CD4-positive, alpha-beta T cell treated with Interleukin-15 for 4 hours (primary cell): Measurements from ENCODE around the gene LRP6.

ENCODE experiments used
- DNase-seq: peaks from one replicate; pipeline ENCODE4 v3.0.0-alpha.2; 2020; ENCODE audit warnings: low spot score

The LRP6 gene

DNA sequence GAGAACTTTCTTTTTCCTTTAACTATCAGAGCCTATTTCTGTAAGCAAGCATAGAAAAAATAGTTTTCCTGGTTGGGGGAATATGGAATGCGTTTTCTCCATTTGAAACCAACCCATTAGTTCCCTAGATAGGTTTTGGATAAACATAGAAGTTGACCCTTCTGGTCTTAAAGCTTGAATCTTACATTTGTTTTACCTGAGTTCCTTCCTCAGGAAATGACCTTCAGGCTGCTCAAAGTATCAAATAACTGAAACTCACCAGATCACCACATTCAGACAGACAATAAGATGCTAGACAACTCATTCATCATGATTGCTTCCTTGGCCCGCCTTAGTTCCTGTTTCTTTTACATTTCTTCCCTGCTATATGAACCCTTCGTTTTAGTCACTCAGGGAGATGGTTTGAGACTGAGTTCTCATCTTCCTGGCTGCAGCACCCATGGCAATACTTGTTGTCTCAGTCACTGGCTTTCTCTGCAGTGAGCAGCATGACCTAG is 52.2 kb downstream of the LRP6 start:
- no peak for DNase-seq

DNA sequence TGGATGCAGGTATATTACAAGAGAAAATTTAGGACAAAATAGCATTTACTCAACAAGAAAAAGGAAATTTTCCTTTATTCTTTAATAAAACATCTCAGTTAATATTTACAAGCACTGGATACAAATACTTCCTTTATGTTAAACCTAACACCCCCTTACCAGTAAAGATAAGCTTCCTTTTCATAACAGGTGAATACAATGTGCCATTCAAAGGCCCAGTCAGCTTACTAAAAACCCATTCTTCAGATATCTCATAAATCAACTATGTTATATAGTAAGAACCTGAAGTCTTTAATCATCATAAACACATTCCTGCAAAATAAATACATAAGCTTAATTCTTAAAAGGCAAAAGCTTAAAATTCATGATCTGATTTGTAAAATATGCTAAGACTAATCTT is 52.6 kb downstream of the LRP6 start:
- DNase-seq = no peak

DNA sequence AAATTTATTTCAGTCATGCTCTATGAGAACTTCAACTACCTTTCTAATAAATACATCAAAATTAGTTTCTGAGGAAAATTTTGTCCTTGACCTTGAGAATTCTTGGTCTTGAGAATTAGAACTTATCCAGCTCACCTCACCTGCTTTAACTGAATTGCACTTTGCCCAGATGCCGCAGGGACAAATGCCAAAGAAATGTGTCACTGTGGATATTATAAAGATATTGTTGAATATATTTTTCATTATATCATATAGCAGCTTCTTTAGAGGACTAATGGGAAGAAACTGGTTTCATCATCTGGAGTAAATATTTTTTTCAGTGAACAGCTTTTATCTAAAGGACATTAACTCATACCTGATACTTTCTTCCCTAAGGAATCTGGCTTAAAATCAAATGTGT is 54.1 kb downstream of the LRP6 start:
- no peak for DNase-seq

DNA sequence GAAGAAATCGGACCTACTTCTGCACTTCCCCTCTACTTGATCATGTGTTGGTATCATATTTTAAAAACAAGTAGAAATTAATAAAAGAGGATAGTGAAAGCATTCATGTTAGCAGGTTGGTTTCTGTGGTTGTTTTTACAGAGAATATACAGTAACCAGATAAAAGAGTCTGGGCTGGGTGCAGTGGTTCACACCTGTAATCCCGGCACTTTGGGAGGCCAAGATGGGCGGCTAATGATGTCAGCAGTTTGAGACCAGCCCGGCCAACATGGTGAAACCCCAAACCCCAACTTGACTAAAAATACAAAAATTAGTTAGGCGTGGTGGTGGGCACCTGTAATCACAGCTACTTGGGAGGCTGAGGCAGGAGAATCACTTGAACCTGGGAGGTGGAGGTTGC is 55.9 kb downstream of the LRP6 start:
- peak; percentile 2 for DNase-seq

DNA sequence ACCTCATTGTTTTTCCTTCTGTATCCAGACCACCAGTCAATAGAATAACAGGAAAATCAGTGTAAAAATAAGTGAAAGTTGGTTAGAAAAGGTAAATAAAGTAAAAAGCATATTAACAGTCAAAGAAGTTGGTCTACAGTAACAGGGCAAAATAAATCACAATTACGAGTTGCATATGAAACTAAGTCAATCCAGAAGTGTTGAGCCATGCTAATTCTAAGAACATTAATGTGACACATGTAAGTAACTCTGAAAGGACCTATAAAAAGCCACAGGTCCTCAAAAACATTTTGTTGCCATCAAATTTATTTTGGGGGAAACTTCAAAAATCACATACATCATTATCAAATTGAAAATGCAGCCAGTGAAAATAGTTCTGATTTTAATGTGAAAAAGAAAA is 56.4 kb downstream of the LRP6 start:
- no peak for DNase-seq

DNA sequence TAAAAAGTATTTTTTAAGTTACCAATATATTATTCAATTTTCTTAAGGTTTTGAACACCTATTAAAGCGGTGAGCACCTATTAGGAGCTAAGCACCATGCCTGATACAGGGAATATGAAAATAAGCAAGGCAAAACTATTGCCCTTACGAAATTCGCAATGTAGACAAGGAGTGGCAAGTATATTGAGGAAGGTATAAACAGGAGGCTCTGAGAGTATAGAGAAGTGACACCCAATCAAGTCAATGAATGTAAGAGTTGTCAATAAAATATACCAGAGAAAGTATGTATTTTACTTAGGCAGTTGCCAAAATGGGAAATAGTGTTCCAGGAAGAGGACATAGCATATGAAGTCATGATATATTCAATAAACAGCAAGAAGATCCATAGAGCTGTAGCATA is 57.2 kb downstream of the LRP6 start:
- no peak for DNase-seq

DNA sequence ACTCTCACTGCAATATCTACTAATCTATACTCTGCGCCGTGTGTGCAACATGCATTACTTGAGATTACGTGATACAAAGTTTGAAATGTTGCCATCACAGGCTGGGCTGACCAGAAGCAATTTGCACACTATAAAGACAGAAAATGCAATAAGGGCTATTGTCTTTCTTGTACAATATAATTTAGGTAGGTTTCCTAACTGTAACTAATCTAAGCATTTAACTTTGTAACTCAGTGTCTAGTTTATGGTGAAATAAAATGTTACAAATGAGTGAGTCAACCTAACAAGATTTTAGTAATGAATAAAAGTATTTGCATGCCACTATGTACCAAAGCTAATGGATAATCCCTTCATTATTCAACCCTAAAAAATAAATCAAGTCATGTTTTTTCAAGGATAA is 57.8 kb downstream of the LRP6 start:
- no peak for DNase-seq

DNA sequence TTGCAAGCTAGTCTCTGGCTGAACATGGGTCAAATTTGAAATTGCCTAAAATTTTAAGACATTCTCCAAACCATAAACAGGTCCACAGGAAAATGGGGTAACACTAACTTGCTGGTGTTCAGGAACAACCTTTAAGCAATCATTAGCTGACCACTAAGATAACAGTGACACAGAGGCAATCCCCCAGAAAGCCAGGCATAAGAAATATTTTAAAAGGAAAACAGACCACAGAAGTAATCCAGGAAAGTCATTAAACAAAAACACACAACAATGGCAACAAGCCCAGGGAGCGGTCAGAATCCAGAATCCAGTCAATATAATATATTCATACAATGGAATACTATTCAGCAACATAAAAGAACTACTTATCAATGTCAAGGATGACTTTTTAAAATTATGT is 59.1 kb downstream of the LRP6 start:
- no peak for DNase-seq

DNA sequence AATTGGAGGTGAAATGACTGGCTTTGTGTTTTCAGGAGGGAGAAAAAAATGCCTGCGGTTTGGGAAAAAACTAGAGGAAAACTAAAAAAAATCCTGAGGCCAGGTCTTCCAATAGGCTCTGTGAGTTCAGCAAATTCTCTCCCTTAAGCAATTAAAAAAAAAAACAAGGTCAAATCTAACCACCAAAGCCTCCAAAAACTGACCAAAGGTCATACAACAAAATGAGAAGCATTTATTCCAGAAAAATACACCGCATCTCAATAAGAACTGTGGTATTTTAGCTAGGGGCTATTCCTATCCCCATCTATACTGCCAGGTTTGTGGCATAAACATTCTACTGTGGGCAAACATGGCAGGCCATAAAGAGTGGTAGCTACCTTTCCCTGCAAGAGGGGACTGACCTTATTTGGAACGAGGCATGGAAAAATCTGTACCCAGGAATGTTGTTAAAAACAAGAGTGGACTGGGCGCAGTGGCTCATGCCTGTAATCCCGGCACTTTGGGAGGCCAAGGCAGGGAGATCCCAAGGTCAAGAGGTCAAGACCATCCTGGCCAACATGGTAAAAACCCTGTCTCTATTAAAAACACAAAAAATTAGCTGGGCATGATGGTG is 60.0 kb downstream of the LRP6 start:
- no peak for DNase-seq

DNA sequence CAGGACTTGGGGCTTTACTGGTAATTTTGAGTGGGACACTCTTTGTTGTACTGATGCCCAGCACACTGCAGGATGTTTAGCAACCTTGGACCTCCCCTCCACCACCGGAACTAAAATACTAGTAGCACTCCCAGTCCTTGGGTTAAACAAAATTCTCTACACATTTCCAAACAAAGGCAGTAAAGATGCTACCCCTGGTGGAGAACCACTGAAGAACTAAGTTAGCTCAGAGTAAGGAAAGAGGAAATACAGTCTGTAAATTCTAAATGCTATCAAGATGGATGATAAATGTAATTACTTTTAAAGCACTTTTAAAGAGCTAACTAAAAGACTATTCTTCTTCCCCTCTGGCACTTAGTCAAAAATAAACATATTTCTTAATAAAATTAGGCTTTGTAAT is 64.1 kb downstream of the LRP6 start:
- no peak for DNase-seq

DNA sequence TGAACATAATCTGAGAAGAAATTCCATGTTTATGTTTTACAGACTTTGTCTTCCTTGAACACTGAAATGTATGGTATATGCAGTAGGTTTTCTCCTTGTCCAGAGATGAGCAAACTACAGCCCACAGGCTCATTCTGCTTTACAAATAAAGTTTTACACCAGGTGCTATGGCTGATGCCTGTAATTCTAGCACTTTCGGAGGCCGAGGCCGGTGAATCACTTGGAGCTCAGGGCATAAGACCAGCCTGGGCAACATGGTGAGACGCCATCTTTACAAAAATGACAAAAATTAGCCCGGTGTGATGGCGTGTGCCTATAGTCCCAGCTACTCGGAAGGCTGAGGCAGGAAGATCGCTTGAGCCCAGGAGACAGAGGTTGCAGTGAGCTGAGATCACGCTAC is 64.7 kb downstream of the LRP6 start:
- no peak for DNase-seq

DNA sequence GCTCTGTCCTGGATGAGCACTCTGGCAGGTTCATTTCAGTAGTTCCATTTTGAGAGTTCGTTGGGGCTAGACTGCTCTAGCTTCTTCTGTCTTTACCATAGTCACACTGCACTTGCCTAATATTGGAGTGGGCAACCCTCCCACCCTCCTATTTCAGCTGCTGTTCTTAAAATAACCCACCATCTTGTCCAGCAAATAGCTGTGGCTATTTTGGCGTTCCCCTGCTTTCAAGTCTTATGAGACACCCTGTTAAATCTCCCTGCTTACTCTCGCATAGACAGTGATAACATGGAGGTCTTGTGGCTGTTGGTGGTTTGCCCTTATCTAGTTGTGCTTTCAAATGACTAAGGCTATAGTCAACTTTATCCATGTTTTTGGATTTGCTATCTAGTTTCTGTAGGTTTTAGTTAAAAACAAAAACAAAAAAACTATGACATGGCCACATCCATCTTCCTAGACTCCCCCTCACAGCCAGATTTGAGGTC is 65.5 kb downstream of the LRP6 start:
- no peak for DNase-seq

DNA sequence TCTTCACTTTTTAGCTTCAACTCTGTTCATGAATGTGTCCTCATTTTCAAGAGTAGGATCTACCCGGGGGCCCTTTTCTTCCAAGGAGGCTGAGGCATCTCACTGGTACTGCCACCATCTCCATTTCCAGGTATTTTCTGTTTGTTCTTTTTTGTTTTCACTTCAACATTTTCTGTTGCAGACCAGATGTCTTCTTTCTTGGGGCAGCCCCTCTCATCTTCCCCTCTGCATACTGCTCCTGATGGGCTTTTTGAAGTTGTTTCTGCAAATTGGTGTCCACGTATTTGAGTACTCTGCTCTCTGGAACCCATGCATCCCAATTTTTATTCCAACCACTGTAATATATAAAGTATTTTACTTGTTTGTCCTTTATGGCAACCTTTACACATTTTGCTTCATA is 66.5 kb downstream of the LRP6 start:
- DNase-seq = no peak

DNA sequence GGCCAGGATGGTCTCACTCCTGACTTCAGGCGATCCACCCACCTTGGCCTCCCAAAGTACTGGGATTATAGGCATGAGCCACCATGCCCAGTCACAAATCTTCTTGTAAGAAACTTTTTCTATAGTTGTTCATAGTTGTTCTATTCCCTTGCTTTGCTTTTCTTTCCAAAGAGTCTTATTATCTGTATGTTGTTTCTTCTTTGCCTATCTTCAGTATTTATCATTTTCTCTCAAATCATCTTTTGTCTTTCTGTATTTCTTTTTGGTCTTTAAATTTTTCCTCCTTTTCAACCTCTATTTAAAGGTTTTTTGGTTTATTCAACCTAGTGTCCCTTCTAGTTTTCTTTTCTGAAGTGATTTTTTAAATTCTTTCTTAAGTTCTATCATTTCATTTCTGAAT is 68.7 kb downstream of the LRP6 start:
- no peak for DNase-seq

DNA sequence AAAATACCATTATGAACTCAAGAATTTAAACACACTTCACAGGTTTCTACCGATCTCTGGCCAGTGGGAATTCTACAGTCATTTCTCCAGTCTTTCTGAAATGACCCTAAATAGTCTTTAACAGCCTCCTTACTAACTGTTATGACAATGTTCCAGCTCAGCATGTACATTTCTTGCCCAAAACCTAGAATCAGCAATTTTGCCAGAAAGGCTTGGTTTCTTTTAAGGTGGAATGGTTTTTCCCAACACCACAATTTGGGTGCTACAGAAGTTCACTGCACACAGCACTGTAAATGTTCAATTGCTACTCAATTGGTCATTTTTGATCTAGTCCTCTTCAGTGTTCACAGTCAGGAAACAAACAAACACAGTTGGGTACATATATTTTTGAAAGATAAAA is 69.7 kb downstream of the LRP6 start:
- no peak for DNase-seq

DNA sequence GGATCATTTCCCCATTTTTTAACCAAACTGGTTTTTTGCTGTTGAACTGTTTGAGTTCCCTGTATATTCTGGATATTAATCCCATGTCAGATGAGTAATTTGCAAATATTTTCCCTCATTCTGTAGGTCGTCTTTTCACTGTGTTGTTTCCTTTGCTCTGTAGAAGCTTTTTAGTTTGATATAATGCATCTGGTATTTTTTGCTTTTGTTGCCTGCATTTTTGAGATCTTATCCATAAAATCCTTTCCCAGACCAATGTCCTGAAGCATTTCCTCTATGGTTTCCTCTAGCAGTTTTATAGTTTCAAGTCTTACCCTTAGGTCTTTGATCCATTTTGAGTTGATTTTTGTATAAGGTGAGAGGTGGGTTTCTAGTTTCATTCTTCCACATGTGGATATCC is 71.3 kb downstream of the LRP6 start:
- no peak for DNase-seq

DNA sequence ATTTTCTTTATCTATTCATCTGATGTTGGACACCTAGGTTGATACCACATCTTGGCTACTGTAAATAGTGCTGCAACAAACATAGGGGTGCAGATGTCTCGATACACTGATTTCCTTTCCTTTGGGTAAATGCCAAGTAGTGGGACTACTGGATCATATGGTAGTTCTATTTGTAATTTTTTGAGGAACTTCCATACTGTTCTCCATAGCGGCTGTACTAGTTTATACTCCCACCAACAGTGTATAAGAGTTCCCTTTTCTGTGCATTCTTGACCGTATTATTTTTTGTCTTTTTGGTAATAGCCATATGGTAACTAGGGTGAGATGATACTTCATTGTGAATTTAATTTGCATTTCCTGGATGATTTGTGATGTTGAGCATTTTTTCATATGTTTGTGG is 71.8 kb downstream of the LRP6 start:
- no peak for DNase-seq

DNA sequence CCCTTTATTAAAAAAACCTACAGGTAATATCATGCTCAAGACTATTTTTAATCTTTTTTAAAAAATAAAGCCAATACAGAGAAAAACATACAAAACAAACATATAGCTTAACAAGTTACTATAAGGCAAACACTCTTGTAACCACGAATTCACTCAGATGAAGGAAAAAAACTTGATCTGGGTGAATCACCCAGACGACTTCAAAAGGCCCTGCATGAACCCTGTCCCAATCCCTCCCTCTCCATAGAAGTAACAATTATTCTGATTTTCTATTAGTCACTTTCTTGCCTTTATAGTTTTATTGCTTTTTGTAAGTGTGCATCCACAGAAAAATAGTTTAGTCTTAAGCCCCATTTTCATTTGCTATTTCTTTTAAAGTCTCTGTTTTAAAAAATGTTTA is 72.6 kb downstream of the LRP6 start:
- no peak for DNase-seq

DNA sequence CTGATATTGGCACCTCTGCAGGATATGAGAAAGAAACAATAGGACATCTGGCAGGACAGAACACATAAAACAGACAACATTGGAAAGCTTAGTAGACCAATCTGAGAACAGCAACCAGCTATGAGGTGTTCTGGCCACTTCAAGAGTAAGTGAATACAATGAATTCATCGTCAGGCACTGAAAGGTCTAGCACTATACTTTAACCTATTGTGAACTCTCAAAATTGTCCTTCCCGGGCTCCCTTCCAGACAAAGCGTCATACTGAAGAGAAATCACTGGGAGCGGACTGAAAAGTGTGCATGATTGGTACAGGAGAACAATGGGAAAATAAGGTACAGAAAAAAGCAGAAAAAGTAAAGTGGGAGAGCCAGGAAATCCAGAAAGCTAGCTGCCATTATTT is 75.8 kb downstream of the LRP6 start:
- no peak for DNase-seq

DNA sequence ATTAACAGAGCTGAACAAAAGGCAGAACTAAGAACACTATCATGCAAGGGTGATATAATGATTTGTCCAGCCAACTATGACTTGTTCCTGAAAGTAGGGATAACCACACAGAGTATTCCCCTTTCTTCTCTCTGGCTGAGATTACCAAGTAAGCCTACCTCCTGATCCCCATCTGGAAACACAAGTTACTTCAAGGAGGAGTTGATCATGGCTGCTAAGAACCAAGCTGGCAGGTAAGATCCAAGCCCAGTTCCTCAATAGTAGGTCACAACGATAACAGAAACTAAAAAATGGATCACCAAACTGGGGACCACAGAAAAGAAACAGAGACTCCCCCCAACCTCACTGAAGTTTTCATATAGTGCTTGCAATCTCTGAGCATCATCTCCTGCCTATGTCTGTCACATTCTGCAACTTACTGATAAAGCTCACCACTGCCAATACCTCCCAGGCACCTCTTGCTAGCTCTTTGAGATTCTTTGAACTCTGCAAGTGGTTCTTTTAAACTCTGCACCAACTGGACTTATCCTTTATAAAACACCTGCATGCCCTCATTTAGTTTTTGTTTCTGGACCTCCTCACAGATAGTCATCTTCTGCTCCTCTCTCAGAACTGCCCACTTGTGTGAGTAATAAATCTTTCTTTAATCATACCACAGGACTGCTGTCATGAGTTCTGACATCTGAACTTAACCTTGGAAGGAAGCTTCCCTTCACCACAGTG is 76.6 kb downstream of the LRP6 start:
- no peak for DNase-seq

DNA sequence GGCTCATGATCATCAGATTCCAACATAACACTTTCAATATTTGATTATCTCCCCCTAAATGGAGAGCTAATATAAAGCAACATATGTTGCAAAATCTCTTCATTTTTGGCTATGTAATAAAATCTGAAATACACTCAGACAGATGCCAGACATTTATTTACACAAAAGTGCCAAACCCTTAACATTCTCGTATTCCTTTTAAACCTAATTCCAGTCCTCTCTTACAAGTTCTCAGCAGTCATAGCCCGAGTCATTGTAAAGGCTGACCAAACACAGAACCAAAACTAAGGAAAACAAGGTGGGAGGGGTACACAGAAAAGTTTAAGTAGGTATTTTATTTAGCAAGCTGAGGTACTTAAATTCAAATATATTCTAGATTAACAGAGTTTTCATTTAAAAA is 81.4 kb downstream of the LRP6 start:
- DNase-seq = no peak

DNA sequence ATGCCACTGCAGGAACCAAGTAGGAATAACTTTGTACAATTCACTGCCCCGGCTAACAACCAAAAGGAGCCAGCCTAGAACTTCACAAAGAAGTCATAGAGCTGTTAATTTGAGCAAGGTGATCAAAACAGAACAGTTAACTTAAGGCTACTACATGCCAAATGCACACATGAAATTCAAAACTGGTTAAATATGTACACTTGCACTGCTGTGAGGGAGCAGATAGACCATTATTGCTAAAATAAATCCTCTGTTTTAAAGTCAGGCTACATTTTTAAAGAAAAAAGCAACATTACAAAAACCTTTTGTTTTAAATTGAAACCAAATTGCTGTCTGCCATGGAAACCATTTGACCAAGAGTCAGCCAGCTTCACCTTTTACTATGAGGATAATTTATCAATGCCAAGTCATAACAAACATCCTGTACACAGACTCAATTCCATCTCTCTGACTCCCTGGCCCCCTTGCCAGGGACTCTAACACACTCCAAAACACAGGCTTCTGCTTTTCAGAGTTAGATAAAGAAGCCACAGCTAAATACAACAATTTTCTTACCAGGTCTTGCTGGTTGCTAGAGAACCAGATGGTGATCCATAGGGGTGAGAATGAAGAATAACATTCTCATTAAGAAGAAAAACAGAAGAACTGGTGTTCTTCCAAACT is 84.0 kb downstream of the LRP6 start:
- no peak for DNase-seq

DNA sequence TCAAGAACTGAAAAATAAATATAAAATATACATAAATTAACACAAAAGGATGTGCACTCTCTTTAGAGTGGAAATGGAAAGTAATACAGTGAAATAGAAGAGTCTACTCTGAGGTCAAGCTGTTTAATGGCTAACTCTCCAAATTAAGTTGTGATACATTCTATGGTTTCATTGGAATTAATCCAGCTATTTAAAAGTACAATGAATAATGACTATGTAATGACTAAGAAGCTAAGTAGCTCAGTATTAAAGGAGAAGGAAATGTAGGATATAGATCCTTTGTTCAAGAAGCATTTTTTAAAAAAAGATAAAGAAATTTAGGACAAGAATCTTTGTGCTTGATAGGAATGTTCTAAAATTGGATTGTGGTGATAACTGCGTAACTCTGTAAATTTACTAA is 85.3 kb downstream of the LRP6 start:
- no peak for DNase-seq
